Mucosa of rectum (tissue), 2 donors: ENCODE measurements around the gene MRPL11.

Source experiments
- H3K27ac ChIP-seq, 2 donors: one replicate each; pipeline ENCODE4 v1.7.0; 2013; ENCODE audit warnings: inconsistent platforms in 2 of 2, low read depth in 2 of 2, low read length in 2 of 2
- H3K27me3 ChIP-seq, 2 donors: one replicate each; pipeline ENCODE4 v1.7.0; 2013; ENCODE audit warnings: low read length in 2 of 2; ENCODE audit not compliant: control insufficient read depth in 2 of 2, insufficient read depth in 2 of 2
- H3K36me3 ChIP-seq, 2 donors: one replicate each; pipeline ENCODE4 v1.7.0; 2013; ENCODE audit warnings: low read length in 2 of 2; ENCODE audit not compliant: control insufficient read depth in 2 of 2, insufficient read depth in 2 of 2
- H3K4me1 ChIP-seq, 2 donors: one replicate each; pipeline ENCODE4 v1.7.0; 2013; ENCODE audit warnings: low read length in 2 of 2, mild to moderate bottlenecking in 1 of 2; ENCODE audit not compliant: control insufficient read depth in 2 of 2, insufficient read depth in 2 of 2
- H3K4me3 ChIP-seq, 2 donors: one replicate each; pipeline ENCODE4 v1.7.0; 2013; ENCODE audit warnings: low read length in 2 of 2
- H3K9ac ChIP-seq, 2 donors: one replicate each; pipeline ENCODE4 v1.7.0; 2013; ENCODE audit warnings: low read length in 2 of 2, low read depth in 1 of 2, mild to moderate bottlenecking in 1 of 2
- H3K9me3 ChIP-seq, 2 donors: one replicate each; pipeline ENCODE4 v1.7.0; 2013; ENCODE audit warnings: low read length in 2 of 2; ENCODE audit not compliant: control insufficient read depth in 2 of 2
- donor health status: healthy.
- donor health status: Normal muscosa, but diverticular disease.

The MRPL11 gene

DNA sequence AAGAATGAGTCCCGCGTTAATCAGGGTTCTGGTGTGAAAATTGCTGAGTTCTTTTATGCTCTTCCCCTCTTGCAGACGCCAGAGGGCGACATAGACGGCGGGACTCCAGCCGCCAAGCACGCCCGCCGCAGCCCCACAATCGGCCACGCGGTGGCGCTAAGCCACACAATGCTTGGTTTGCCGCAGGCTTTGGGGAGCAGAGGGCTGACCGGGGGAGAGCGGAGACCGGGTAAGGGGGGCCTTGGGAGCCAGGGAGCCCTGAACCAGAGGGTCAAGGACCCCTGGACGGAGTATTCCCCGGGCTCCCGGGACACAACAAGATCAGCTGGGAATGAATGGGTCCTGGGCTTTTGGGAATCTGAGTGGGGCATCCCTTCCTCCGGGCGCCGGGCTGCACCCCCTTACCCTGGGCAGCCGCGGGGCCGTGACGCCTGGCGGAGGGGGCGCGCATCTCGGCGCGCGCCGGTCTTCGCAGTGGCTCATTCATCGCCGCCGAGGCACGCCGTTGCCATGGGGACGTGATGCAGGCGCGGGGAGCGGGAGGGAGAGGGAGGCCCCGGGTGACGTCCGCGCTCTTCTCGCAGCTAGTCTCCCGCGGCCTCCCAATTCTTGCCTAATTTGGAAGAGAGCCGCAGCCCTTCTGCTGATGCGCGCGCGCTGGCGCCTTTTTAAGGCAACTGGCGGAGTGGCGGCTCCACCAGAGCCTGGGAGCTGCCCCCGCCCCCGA lies 30.0 kb downstream of the MRPL11 start:
- H3K4me1 ChIP-seq: no peaks in the 10 kb centered on the region
- H3K9me3 ChIP-seq: no peaks in the 10 kb centered on the region
- peak overlapping the region; percentile 23 to 47 for H3K27ac ChIP-seq
- no peaks in the 10 kb centered on the region for H3K36me3 ChIP-seq
- H3K4me3 ChIP-seq: peak overlapping the region; percentile 30 to 31
- peak overlapping the region in 1 of 2 donors; percentile 8 for H3K9ac ChIP-seq
- peaks cover 5 to 7% of the 10 kb centered on the region in 2 donors for H3K27me3 ChIP-seq

DNA sequence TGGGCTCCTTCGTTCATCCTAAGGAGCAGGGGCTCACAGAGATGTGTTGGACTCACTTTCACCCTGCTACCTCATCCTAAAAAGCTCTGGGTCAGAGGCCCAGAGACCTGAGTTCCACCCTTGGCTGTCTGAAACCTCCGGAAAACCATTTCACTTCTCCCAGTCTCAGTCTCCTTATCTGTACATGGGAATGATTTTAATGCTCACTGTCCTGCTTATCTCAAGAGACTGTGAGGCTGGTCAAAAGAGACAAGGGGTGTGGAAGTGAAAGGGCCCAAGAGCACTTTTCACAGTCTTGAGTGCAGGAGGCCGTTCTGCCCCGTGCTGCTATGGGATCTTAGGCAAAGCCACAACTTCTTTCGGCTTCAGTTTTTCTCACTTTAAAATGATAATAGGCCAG lies 31.0 kb downstream of the MRPL11 start:
- no peaks in the 10 kb centered on the region for H3K9me3 ChIP-seq
- peaks cover 5 to 7% of the 10 kb centered on the region in 2 donors for H3K27me3 ChIP-seq
- no peaks in the 10 kb centered on the region for H3K4me1 ChIP-seq
- no peak overlapping the region for H3K9ac ChIP-seq
- no peaks in the 10 kb centered on the region for H3K36me3 ChIP-seq
- no peak overlapping the region for H3K27ac ChIP-seq
- H3K4me3 ChIP-seq: no peak overlapping the region

DNA sequence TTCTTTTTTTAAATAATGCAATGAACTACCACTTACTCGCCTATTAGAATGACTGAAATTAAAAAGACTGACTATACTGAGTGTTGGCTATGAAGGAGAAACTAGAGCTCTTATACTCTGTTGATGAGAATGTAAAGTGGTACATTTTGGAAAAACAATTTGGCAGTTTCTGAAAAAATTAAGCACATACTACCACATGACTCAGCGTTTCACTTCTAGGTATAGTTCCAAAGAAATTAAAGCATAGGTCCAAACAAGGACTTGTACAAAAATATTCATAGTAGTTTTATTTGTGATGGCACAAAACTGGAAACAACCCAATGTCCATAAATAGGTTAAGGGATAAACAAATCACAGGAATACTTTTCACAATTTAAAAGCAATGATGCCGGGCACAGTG lies 44.7 kb downstream of the MRPL11 start:
- H3K9me3 ChIP-seq: no peaks in the 10 kb centered on the region
- no peak overlapping the region for H3K9ac ChIP-seq
- H3K36me3 ChIP-seq: no peaks in the 10 kb centered on the region
- H3K4me3 ChIP-seq: no peak overlapping the region
- H3K4me1 ChIP-seq: no peaks in the 10 kb centered on the region
- no peaks in the 10 kb centered on the region for H3K27me3 ChIP-seq
- no peak overlapping the region for H3K27ac ChIP-seq

DNA sequence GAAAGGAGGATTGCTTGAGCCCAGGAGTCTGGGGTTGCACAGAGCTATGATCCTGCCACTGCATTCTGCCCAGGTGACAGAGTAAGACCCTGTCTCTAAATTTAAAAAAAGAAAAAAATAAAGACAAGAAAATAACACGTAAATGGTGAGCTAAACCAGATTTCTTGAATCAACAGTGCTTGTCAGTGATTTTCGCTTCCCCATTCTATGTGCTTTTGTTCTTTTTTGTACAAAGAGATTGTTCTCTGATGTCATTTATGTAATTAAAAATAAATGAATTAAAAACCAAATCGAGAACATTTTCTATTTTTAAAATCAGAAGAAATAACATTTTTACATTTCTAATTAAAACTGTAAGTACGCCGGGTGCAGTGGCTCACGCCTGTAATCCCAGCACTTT lies 47.3 kb downstream of the MRPL11 start:
- no peak overlapping the region for H3K27ac ChIP-seq
- H3K4me1 ChIP-seq: no peaks in the 10 kb centered on the region
- H3K36me3 ChIP-seq: no peaks in the 10 kb centered on the region
- no peaks in the 10 kb centered on the region for H3K27me3 ChIP-seq
- no peak overlapping the region for H3K4me3 ChIP-seq
- H3K9me3 ChIP-seq: no peaks in the 10 kb centered on the region
- no peak overlapping the region for H3K9ac ChIP-seq

DNA sequence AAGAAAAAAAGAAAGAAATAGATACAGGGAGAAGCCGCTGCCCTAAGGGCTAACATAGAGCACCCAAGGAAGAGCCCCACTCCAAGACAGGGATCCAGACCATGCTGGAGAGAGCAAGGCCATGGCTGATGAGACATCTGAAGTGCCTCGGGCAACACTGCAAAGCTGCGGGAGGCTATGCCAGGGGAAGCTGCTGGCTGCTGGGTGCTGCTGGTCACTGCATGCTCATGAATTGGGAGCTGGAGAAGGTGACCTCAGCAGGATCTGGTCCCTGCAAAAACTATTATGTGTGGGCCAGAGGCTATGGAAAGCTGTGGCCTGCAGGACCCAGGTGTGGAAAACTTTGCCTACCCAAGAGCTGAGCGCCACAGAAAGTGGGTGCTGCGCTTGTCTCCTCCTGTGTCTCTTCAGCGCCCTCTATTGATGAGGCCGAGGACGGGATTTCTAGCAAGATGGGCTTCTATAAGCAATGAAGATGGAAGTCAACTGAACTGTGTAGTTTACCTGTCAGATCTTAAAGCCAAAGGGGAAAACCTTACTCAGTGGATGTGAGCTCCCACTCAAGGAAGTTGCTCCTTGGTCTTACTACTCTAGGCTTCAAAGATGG lies 49.8 kb downstream of the MRPL11 start:
- Histone ChIP-seq H3K4me1 (no peaks in the 10 kb centered on the region), H3K4me3 (no peak overlapping the region), H3K27ac (no peak overlapping the region), H3K36me3 (no peaks in the 10 kb centered on the region), H3K27me3 (no peaks in the 10 kb centered on the region), H3K9ac (no peak overlapping the region), H3K9me3 (no peaks in the 10 kb centered on the region)

DNA sequence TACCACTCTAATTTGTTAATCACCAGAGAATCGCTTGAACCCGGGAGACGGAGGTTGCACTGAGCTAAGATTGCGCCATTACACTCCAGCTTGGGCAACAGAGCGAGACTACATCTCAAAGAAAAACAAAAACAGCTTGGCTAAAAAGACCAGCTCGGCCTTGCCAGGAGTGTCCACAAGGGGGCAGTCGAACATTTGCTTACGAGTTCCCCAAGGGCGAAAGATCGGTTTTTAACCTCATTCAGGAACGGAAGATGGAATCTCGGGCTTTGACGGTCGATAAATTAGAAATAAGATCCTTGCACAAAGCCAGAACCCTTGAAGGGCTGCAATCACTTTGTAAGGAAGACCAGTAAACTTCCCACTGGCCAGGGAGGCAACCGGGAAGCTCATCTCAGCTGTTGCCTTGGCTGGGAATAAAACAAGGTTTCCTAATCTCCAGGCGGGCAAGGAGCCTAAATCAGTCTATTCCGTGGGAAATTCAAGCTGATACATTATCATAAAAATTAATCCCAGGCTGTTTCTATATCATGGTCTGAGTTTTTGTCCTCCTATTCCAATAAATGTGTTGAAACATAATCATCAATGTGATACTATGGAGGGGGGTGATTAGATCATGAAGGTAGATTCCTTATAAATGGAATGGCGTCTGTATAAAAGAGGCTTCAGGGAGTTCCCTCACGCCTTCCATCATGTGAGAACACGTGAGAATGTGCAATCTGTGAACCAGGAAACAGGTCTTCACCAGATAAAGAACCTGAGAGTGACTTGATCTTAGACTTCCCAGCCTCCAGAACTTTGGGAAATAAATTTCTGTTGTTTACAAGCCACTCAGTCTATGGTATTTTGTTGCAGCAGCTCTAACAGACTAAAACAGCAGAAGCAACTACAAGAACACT lies 52.2 kb downstream of the MRPL11 start:
- peak overlapping the region in 1 of 2 donors; percentile 20 for H3K4me3 ChIP-seq
- no peak overlapping the region for H3K27ac ChIP-seq

More for the DNA sequence above, 52.2 kb downstream of the MRPL11 start:
- no peaks in the 10 kb centered on the region for H3K36me3 ChIP-seq
- no peaks in the 10 kb centered on the region for H3K4me1 ChIP-seq
- no peaks in the 10 kb centered on the region for H3K9me3 ChIP-seq
- H3K9ac ChIP-seq: peak overlapping the region in 1 of 2 donors; percentile 58
- H3K27me3 ChIP-seq: no peaks in the 10 kb centered on the region
